Smooth muscle cell (in vitro differentiated cells): ENCODE results near the gene CCR6. TPM values are rescaled to one million over a fixed set of nuclear protein-coding genes. Genes with fewer than 3 reads are reported as not detected.

ENCODE experiments used
- DNase-seq: peaks from one replicate; lab custom pipeline; 2025; ENCODE audit not compliant: unreplicated experiment; lab: John Stamatoyannopoulos, UW
- H2AFZ ChIP-seq: fragments of 200-600 bp; sonication (generic); 2 replicates; pipeline ENCODE4 v1.6.0; 2016; ENCODE audit warnings: antibody characterized with exemption, low read depth, mild to moderate bottlenecking
- H3F3A ChIP-seq: fragments of 200-600 bp; sonication (generic); 2 replicates; pipeline ENCODE4 v1.6.0; 2017; ENCODE audit warnings: antibody characterized with exemption, low read depth
- H3K27ac ChIP-seq: fragments of 200-600 bp; sonication (generic); 2 replicates; pipeline ENCODE4 v1.5.1; 2016; ENCODE audit warnings: low read depth, mild to moderate bottlenecking
- H3K27me3 ChIP-seq: fragments of 200-600 bp; sonication (generic); 2 replicates; pipeline ENCODE4 v1.6.1; 2016; ENCODE audit warnings: low read depth, mild to moderate bottlenecking
- H3K36me3 ChIP-seq: fragments of 200-600 bp; sonication (generic); 2 replicates; pipeline ENCODE4 v1.5.1; 2016; ENCODE audit warnings: low read depth
- H3K4me1 ChIP-seq: fragments of 200-600 bp; sonication (generic); 2 replicates; pipeline ENCODE4 v1.5.1; 2016; ENCODE audit warnings: low read depth
- H3K4me2 ChIP-seq: fragments of 200-600 bp; sonication (generic); 2 replicates; pipeline ENCODE4 v1.6.0; 2016; ENCODE audit warnings: mild to moderate bottlenecking
- H3K4me3 ChIP-seq: fragments of 200-600 bp; sonication (generic); 2 replicates; pipeline ENCODE4 v1.5.1; 2016; ENCODE audit warnings: mild to moderate bottlenecking
- H3K79me2 ChIP-seq: fragments of 200-600 bp; sonication (generic); 2 replicates; pipeline ENCODE4 v1.6.0; 2016; ENCODE audit warnings: low read depth, mild to moderate bottlenecking
- H3K9ac ChIP-seq: fragments of 200-600 bp; sonication (generic); 2 replicates; pipeline ENCODE4 v1.6.0; 2016; ENCODE audit warnings: low read depth
- H3K9me3 ChIP-seq: fragments of 200-600 bp; sonication (generic); replicated peaks from 2 replicates; pipeline ENCODE4 v1.5.1; 2016; ENCODE audit warnings: low read depth
- H4K20me1 ChIP-seq: fragments of 200-600 bp; sonication (generic); 2 replicates; pipeline ENCODE4 v1.6.0; 2016; ENCODE audit warnings: low read depth
- WGBS: methylation state at CpG from one replicate; pipeline ENCODE4 v1.1.7; 2016; ENCODE audit warnings: low lambda C conversion rate; 5-methylcytosine and 5-hydroxymethylcytosine counted together
- polyA plus RNA-seq: library from polyadenylated mRNA; unstranded; fragments of >200 nt; fragmentation: Nextera tagmentation; extraction: Ambion mirVana; gene quantifications from 2 replicates; pipeline ENCODE4 v1.2.1, GENCODE V29; 2016
- total RNA-seq: library from RNA; depleted of rRNA; stranded (reverse); fragments of >200 nt; gene quantifications from 2 replicates; pipeline ENCODE4 v1.2.3, GENCODE V29; 2014
- TF ChIP-seq, protein P1 (sequence below): fragments of 200-600 bp; sonication (generic); IDR thresholded peaks from 2 replicates; pipeline ENCODE4 v1.5.1; 2017; ENCODE audit warnings: borderline replicate concordance, mild to moderate bottlenecking, antibody characterized with exemption; ENCODE audit not compliant: insufficient read depth, poor library complexity, severe bottlenecking

CCR6 gene
- total and polyA plus RNA-seq, 2 experiments from 2014 or later = not detected

DNA sequence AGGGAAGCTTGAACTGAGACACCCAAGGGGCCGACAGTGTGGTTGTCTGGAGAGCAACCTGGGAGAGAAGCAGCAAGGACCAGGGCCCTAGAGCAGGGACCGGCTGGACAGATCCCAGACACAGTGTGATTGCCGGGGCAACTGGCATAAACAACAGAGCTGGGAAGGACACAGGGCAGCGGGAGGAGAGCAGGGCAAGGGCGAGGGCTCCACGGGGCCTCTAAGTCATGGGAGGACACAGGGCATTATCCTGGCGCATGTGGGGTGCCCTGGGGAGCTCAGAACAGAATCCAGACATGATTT lies 31.1 kb upstream of the CCR6 start:
- no peak overlapping the region for H3K4me2 ChIP-seq
- no peak overlapping the region for H3K27ac ChIP-seq
- no peaks in the 10 kb centered on the region for H3K36me3 ChIP-seq
- no peaks in the 10 kb centered on the region for H3K79me2 ChIP-seq
- H4K20me1 ChIP-seq = no peaks in the 10 kb centered on the region
- H3K9me3 ChIP-seq = no peaks in the 10 kb centered on the region
- H2AFZ ChIP-seq = no peak overlapping the region
- no peak overlapping the region for H3K9ac ChIP-seq
- H3K4me1 ChIP-seq = no peaks in the 10 kb centered on the region
- no peak for DNase-seq
- 66% methylated on average over 7 of the region's 7 CpGs for WGBS
- no peak overlapping the region for H3K4me3 ChIP-seq
- no peaks in the 10 kb centered on the region for H3F3A ChIP-seq
- H3K27me3 ChIP-seq = no peaks in the 10 kb centered on the region
- TF ChIP-seq, protein P1, sequence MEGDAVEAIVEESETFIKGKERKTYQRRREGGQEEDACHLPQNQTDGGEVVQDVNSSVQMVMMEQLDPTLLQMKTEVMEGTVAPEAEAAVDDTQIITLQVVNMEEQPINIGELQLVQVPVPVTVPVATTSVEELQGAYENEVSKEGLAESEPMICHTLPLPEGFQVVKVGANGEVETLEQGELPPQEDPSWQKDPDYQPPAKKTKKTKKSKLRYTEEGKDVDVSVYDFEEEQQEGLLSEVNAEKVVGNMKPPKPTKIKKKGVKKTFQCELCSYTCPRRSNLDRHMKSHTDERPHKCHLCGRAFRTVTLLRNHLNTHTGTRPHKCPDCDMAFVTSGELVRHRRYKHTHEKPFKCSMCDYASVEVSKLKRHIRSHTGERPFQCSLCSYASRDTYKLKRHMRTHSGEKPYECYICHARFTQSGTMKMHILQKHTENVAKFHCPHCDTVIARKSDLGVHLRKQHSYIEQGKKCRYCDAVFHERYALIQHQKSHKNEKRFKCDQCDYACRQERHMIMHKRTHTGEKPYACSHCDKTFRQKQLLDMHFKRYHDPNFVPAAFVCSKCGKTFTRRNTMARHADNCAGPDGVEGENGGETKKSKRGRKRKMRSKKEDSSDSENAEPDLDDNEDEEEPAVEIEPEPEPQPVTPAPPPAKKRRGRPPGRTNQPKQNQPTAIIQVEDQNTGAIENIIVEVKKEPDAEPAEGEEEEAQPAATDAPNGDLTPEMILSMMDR = no peak

DNA sequence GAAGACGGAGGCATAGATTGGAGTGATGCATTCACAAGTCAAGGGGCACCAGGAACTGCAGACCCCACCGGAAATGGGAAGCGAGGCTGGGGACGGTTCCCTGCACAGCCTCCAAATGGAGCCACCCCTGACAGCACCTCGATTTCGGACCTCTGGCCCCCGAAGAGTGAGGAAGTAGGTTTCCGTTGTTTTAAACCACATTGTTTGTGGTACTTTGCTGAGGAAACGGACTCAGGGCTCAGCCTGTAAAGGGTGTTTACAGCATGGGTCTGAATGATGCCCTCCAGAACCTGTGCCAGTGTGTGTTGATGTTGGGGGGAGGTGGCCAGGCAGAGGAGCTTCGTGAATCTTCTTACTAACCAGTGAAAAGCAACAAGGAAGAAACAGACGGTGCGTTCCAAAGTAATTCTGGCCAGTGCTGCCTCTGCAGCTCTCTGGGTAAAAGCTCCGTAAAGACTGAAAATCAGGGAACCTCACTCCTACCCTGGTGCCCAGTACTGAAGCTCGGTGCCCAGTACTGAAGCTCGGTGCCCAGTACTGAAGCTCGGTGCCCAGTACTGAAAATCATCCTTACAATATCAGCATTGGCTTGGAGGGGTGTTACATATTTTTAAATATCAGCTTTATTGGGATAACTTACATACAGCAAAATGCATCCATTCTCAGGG lies 30.1 kb upstream of the CCR6 start:
- H3K79me2 ChIP-seq = no peaks in the 10 kb centered on the region
- no peak overlapping the region for H2AFZ ChIP-seq
- no peak overlapping the region for H3K4me3 ChIP-seq
- H4K20me1 ChIP-seq = no peaks in the 10 kb centered on the region
- 95% methylated on average over 16 of the region's 16 CpGs for WGBS
- H3K27me3 ChIP-seq = no peaks in the 10 kb centered on the region
- no peaks in the 10 kb centered on the region for H3K36me3 ChIP-seq
- no peak overlapping the region for H3K27ac ChIP-seq
- no peak overlapping the region for H3K4me2 ChIP-seq
- H3K4me1 ChIP-seq = no peaks in the 10 kb centered on the region
- no peaks in the 10 kb centered on the region for H3K9me3 ChIP-seq
- H3F3A ChIP-seq = no peaks in the 10 kb centered on the region
- TF ChIP-seq, protein P1 = no peak
- H3K9ac ChIP-seq = no peak overlapping the region
- DNase-seq = no peak

DNA sequence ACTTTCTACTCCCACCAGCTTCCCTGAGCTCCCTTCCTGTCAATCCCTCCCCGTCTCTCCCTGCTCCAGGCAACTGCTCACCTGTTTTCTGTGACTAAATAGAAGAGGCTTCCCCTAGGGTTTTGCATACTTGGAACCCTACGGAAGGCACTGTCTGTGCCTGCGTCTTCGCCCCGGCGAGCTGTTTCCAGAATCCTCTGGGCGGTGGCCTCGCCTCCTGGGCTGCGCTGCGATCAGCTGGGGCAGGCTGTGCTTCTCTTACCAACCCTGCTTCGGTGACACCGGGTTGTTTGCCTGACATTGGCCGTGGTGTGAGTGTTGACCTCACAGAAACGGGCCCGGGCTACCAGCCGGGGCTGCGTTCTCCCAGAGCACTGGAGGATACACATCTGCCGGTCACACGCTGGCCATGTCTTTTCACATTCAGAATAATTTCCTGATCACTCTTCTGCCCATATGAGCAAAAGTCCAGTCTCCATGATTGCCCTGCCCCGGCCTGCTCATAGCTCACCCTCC lies 29.4 kb upstream of the CCR6 start:
- Histone ChIP-seq H3K27ac (no peak overlapping the region), H3K4me1 (no peaks in the 10 kb centered on the region), H3K79me2 (no peaks in the 10 kb centered on the region), H3F3A (no peaks in the 10 kb centered on the region), H3K36me3 (no peaks in the 10 kb centered on the region), H3K4me3 (no peak overlapping the region), H3K9ac (no peak overlapping the region), H3K27me3 (no peaks in the 10 kb centered on the region), H4K20me1 (no peaks in the 10 kb centered on the region), H3K4me2 (no peak overlapping the region), H2AFZ (no peak overlapping the region), H3K9me3 (no peaks in the 10 kb centered on the region)
- DNase-seq = no peak
- TF ChIP-seq, protein P1 = no peak
- WGBS = 99% methylated on average over 20 of the region's 20 CpGs

DNA sequence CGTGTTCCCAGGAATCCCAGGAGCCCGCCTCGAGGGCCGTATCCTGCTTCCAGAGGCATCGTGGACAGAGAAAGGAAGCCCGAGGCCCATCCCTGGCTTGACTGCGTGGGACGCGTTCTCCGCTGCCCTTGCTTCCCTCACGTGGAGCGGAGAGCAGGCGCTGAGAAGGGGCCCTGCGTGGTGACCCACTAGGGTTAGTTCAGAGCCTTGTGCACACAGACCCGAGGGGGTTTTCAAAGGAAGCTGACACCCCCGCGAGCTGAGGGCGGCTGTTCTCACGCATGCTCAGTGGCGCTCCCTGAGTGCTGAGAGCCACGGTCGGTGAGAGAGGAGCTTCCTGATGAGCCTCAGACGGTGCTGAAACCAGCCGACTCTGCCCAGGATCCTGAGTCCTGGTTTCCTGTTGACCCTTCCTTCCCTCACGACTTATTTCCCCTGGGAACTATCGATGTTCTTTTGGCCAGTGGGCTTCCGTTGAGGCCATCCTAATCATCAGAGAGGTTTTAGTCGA lies 28.9 kb upstream of the CCR6 start:
- no peak overlapping the region for H3K4me2 ChIP-seq
- H4K20me1 ChIP-seq = no peaks in the 10 kb centered on the region
- TF ChIP-seq, protein P1 = no peak
- no peaks in the 10 kb centered on the region for H3K4me1 ChIP-seq
- no peak for DNase-seq
- no peak overlapping the region for H3K4me3 ChIP-seq
- H3K27ac ChIP-seq = no peak overlapping the region
- H3F3A ChIP-seq = no peaks in the 10 kb centered on the region
- no peaks in the 10 kb centered on the region for H3K27me3 ChIP-seq
- no peak overlapping the region for H2AFZ ChIP-seq
- H3K79me2 ChIP-seq = no peaks in the 10 kb centered on the region
- no peak overlapping the region for H3K9ac ChIP-seq
- H3K36me3 ChIP-seq = no peaks in the 10 kb centered on the region
- 91% methylated on average over 28 of the region's 28 CpGs for WGBS
- H3K9me3 ChIP-seq = no peaks in the 10 kb centered on the region
